K562 (cell line): ENCODE results near the gene ORC5. TPM values are rescaled to one million over a fixed set of nuclear protein-coding genes. Genes with fewer than 3 reads are reported as not detected.

Source experiments
- ATAC-seq: fragments of 200-7000 bp; cut with Tn5 transposase; 3 replicates; pipeline ENCODE4 v1.9.1; 2020; ENCODE audit warnings: moderate library complexity
- Bru-seq: library from RNA; stranded (reverse); fragments of 400-500 nt; gene quantifications from one replicate; lab custom pipeline; 2021; lab: Mats Ljungman, UMichigan
- BruChase-seq, 2 experiments: library from RNA; stranded (reverse); fragments of 400-500 nt; gene quantifications; one replicate each; lab custom pipeline; 2021; lab: Mats Ljungman, UMichigan
- BruUV-seq: library from RNA; stranded (reverse); fragments of 400-500 nt; replicated peaks from 2 replicates; lab custom pipeline; 2021; lab: Mats Ljungman, UMichigan
- CTCF ChIA-PET: fragments of 300-600 bp; formaldehyde crosslinking; extraction: SDS; loops from one replicate; lab custom pipeline; 2021; ENCODE audit warnings: low intra/inter-chr PET ratio; lab: Yijun Ruan, JAX
- POLR2A ChIA-PET: fragments of 300-600, 350-650 bp; sonication (Branson Sonifier 250); formaldehyde crosslinking; extraction: SDS; loops from one replicate; lab custom pipeline; 2021; ENCODE audit warnings: antibody characterized with exemption, inconsistent platforms; lab: Yijun Ruan, JAX
- DNase-seq, 4 experiments: peaks; one replicate each; pipeline versions ENCODE4 v3.0.0 to v3.0.0-alpha.2; 2011 to 2018; ENCODE audit warnings: low spot score in 3 of 4, mixed read lengths in 3 of 4; ENCODE audit errors: extremely low read depth in 1 of 4
- FAIRE-seq: peaks from 2 replicates; lab custom pipeline; 2011; peaks lifted over from hg19 to GRCh38; lab: Jason Lieb, UNC
- H2AFZ ChIP-seq: 2 replicates; pipeline ENCODE4 v1.6.0; 2011; ENCODE audit warnings: low read depth, low read length, control low read depth, inconsistent platforms
- H3K27ac ChIP-seq: fragments of 200-600 bp; 3 replicates; pipeline ENCODE4 v1.8.0; 2011; ENCODE audit warnings: low read depth, mild to moderate bottlenecking, control low read depth, inconsistent platforms, low read length, moderate library complexity, mixed read lengths; ENCODE audit errors: extremely low read depth
- H3K27me3 ChIP-seq, 2 experiments: fragments of 300-600 bp in 1 of 2; 2 replicates in 1 of 2; 3 replicates in 1 of 2; pipeline versions ENCODE4 v1.6.0 to v1.8.0; 2011; ENCODE audit warnings: inconsistent platforms in 2 of 2, low read length in 2 of 2, mild to moderate bottlenecking in 1 of 2, mixed read lengths in 1 of 2, moderate library complexity in 1 of 2; ENCODE audit not compliant: control insufficient read depth in 2 of 2, insufficient read depth in 2 of 2
- H3K36me3 ChIP-seq: fragments of 300-600 bp; 3 replicates; pipeline ENCODE4 v1.8.0; 2011; ENCODE audit warnings: mild to moderate bottlenecking, low read length, inconsistent platforms; ENCODE audit not compliant: control insufficient read depth, insufficient read depth
- H3K4me1 ChIP-seq, 2 experiments: fragments of 200-600 bp in 1 of 2; replicated peaks in 1 of 2; 2 replicates in 1 of 2; 3 replicates in 1 of 2; pipeline versions ENCODE4 v1.5.1 to v1.8.0; 2011; ENCODE audit warnings: inconsistent platforms in 2 of 2, low read length in 2 of 2, mild to moderate bottlenecking in 1 of 2, mixed read lengths in 1 of 2, moderate library complexity in 1 of 2; ENCODE audit not compliant: control insufficient read depth in 2 of 2, insufficient read depth in 2 of 2
- H3K4me2 ChIP-seq: 2 replicates; pipeline ENCODE4 v1.6.1; 2011; ENCODE audit warnings: low read length, control low read depth, inconsistent platforms, mixed read lengths; ENCODE audit not compliant: insufficient read depth
- H3K4me3 ChIP-seq: fragments of 200-600 bp; sonication (generic), shearing (Covaris generic); 2 replicates; pipeline ENCODE4 v1.5.1; 2016; ENCODE audit warnings: control low read depth, inconsistent platforms
- H3K79me2 ChIP-seq: fragments of 200-600 bp; 3 replicates; pipeline ENCODE4 v1.8.0; 2011; ENCODE audit warnings: low read length, inconsistent platforms; ENCODE audit not compliant: control insufficient read depth, insufficient read depth
- H3K9ac ChIP-seq, 2 experiments: 2 replicates each; pipeline versions ENCODE4 v1.6.0 to v1.6.1; 2011; ENCODE audit warnings: low read depth in 2 of 2, low read length in 2 of 2, control low read depth in 1 of 2, inconsistent platforms in 1 of 2, mild to moderate bottlenecking in 1 of 2, mixed read lengths in 1 of 2; ENCODE audit not compliant: insufficient read depth in 1 of 2
- H3K9me1 ChIP-seq: one replicate; pipeline ENCODE4 v1.6.0; 2011; ENCODE audit warnings: inconsistent platforms, mild to moderate bottlenecking, low read length, moderate library complexity; ENCODE audit not compliant: control insufficient read depth, insufficient read depth
- H3K9me3 ChIP-seq: replicated peaks from 2 replicates; pipeline ENCODE4 v1.5.1; 2011; ENCODE audit warnings: low read depth, low read length, inconsistent platforms; ENCODE audit not compliant: control insufficient read depth, insufficient read depth
- H4K20me1 ChIP-seq: replicated peaks from 2 replicates; pipeline ENCODE4 v1.6.1; 2011; ENCODE audit warnings: low read length, inconsistent platforms, mixed read lengths; ENCODE audit not compliant: control insufficient read depth, insufficient read depth
- LCOR ChIP-seq: sonication (generic); formaldehyde crosslinking; IDR thresholded peaks from 2 replicates; pipeline ENCODE4 v1.8.0; 2022; ENCODE audit warnings: mild to moderate bottlenecking, missing genetic modification reagents
- MYBL2 ChIP-seq, 2 experiments: fragments of 450-650 bp in 1 of 2; sonication (generic) in 1 of 2; formaldehyde crosslinking in 1 of 2; IDR thresholded peaks; 2 replicates each; pipeline versions ENCODE4 v1.6.1 to v1.8.1; 2017 to 2022; ENCODE audit warnings: borderline replicate concordance in 1 of 2, inconsistent platforms in 1 of 2, low read depth in 1 of 2, mild to moderate bottlenecking in 1 of 2, missing genetic modification reagents in 1 of 2, moderate library complexity in 1 of 2
- PCBP1 ChIP-seq: fragments of 200-400 bp; formaldehyde crosslinking; IDR thresholded peaks from 2 replicates; pipeline ENCODE4 v1.6.1; 2018; ENCODE audit warnings: mild to moderate bottlenecking, low read depth, low read length; ENCODE audit not compliant: poor library complexity, severe bottlenecking
- RFX7 ChIP-seq: fragments of 250-450 bp; sonication (Bioruptor Pico); IDR thresholded peaks from 2 replicates; pipeline ENCODE4 v1.5.1; 2021; ENCODE audit warnings: mild to moderate bottlenecking
- RNF219 ChIP-seq: fragments of 250-450 bp; sonication (Bioruptor Pico); IDR thresholded peaks from 2 replicates; pipeline ENCODE4 v1.5.0; 2022; ENCODE audit warnings: mild to moderate bottlenecking
- TCF7 ChIP-seq: sonication (generic); IDR thresholded peaks from 2 replicates; pipeline ENCODE4 v1.6.1; 2016; ENCODE audit warnings: antibody characterized with exemption, borderline replicate concordance
- ZNF639 ChIP-seq, 2 experiments: fragments of 200-800 bp in 1 of 2; sonication (Bioruptor generic) in 1 of 2; sonication (generic) in 1 of 2; formaldehyde crosslinking in 1 of 2; IDR thresholded peaks in 1 of 2; conservative IDR thresholded peaks in 1 of 2; 2 replicates each; pipeline versions ENCODE4 v1.5.0 to v1.6.1; 2016 to 2020; ENCODE audit warnings: missing compliant biosample characterization in 1 of 2, missing genetic modification characterization in 1 of 2, missing genetic modification reagents in 1 of 2
- ZNF655 ChIP-seq: fragments of 250-450 bp; sonication (Bioruptor Pico); IDR thresholded peaks from 2 replicates; pipeline ENCODE4 v1.5.0; 2021
- WGBS: fragments of 100-300 bp; shearing (Covaris generic); methylation state at CpG from one replicate; pipeline ENCODE4 v1.1.6; 2016; ENCODE audit warnings: low coverage, mixed read lengths; ENCODE audit not compliant: insufficient coverage; ENCODE audit errors: missing lambda C conversion rate; 5-methylcytosine and 5-hydroxymethylcytosine counted together
- in situ Hi-C: fragments of 300-500 bp; cut with MboI; formaldehyde crosslinking; loops from 4 replicates; pipeline ENCODE4 v1.15.0; 2018; ENCODE audit warnings: inconsistent platforms, mixed read lengths
- intact Hi-C: fragments of 100-400 bp; cut with micrococcal nuclease; formaldehyde crosslinking; loops from 2 replicates; pipeline ENCODE4 v1.14.2; 2022
- long read RNA-seq, 3 experiments: library from polyadenylated mRNA in 2 of 3; library from RNA in 1 of 3; unstranded in 2 of 3; stranded (forward) in 1 of 3; transcript quantifications; one replicate each; pipeline ENCODE4 v2.0.0, GENCODE V29; 2019 to 2022
- polyA minus RNA-seq, 3 experiments: library from RNA; depleted of rRNA, polyadenylated mRNA; stranded (reverse); fragments of >200 nt; gene quantifications; 2 replicates each; pipeline ENCODE4 v1.2.3, GENCODE V29; 2011
- polyA plus RNA-seq, 8 experiments: library from polyadenylated mRNA; depleted of rRNA in 4 of 8; stranded (reverse) in 5 of 8; unstranded in 3 of 8; fragments of >200 nt; fragmentation: Nextera tagmentation in 2 of 8; fragmentation: Illumina TruSeq in 1 of 8; extraction: Ambion mirVana in 2 of 8; extraction: Trizol in 1 of 8; gene quantifications; 2 replicates each; pipeline versions ENCODE4 v1.2.1 to v1.2.3, GENCODE V29; 2011 to 2014; ENCODE audit warnings: inconsistent platforms in 1 of 8, missing spikeins in 1 of 8
- total RNA-seq, 7 experiments: library from RNA; depleted of rRNA in 6 of 7; stranded (reverse); fragments of >200 nt in 6 of 7; fragmentation: Illumina TruSeq in 2 of 7; extraction: Trizol in 2 of 7; gene quantifications; 2 replicates each; pipeline versions ENCODE4 v1.2.1 to v1.2.3, GENCODE V29; 2011 to 2021; ENCODE audit warnings: low replicate concordance in 1 of 7

ORC5 gene
- 71.7 and 74.2 TPM in 2 replicates for total RNA-seq (2011; cell fraction: chromatin; rRNA removed; ENCODE audit: low replicate concordance)
- total RNA-seq (2011; cell fraction: nucleolus; rRNA removed), result 22.4 and 23.2 TPM in 2 replicates
- 35.6 and 44.9 TPM in 2 replicates for total RNA-seq (2011; cell fraction: nucleoplasm; rRNA removed)
- total RNA-seq (2014; rRNA removed) (38.2 and 42.0 TPM in 2 replicates), total RNA-seq (2014; rRNA removed; fragmentation: Illumina TruSeq; extraction: Trizol) (54.1 and 62.0 TPM in 2 replicates), total RNA-seq (2015; rRNA removed; fragmentation: Illumina TruSeq; extraction: Trizol) (52.8 and 57.8 TPM in 2 replicates), total RNA-seq (2021) (54.8 and 64.0 TPM in 2 replicates), polyA plus RNA-seq (2011; rRNA removed) (16.6 and 29.8 TPM in 2 replicates), polyA plus RNA-seq (2014; fragmentation: Illumina TruSeq; extraction: Trizol) (65.6 and 72.3 TPM in 2 replicates), polyA plus RNA-seq (2014; fragmentation: Nextera tagmentation; extraction: Ambion mirVana) (100 to 1,000 TPM; 125 to 136 TPM), polyA plus RNA-seq (2014; rRNA removed) (44.7 and 47.1 TPM in 2 replicates), polyA minus RNA-seq (2011; rRNA and poly(A)+ RNA removed) (29.6 and 34.7 TPM in 2 replicates), Bru-seq, nascent RNA (percentile 90 among the genes with signal in this experiment), BruChase-seq, experiment 1, labeled RNA remaining after a 2-hour chase (percentile 89 among the genes with signal in this experiment), BruChase-seq, experiment 2, labeled RNA remaining after a 6-hour chase (percentile 85 among the genes with signal in this experiment)
- 12.1 and 15.0 TPM in 2 replicates for polyA plus RNA-seq (2011; cell fraction: cytosol; rRNA removed)
- polyA plus RNA-seq (2011; cell fraction: nucleus; rRNA removed), result 28.3 and 54.1 TPM in 2 replicates
- polyA plus RNA-seq (2012), result 31.5 and 90.8 TPM in 2 replicates
- 9.6 and 21.2 TPM in 2 replicates for polyA minus RNA-seq (2011; cell fraction: cytosol; rRNA and poly(A)+ RNA removed)
- 33.4 and 39.3 TPM in 2 replicates for polyA minus RNA-seq (2011; cell fraction: nucleus; rRNA and poly(A)+ RNA removed)
- long read RNA-seq, experiment 1, transcript ORC5-207 (7 exons, 1,214 nt), result minor isoform, 12 of 280 reads
- long read RNA-seq, experiment 1, transcript ORC5-201 (14 exons, 1,958 nt), result major isoform, 227 of 280 reads
- long read RNA-seq, experiment 1, partial matches to known transcripts, result 6 of 280 reads
- long read RNA-seq, experiment 1, other reads (novel, unspliced or antisense), result 33 of 280 reads
- long read RNA-seq, experiment 2, transcript ORC5-201 (14 exons, 1,958 nt), result major isoform, 30 of 55 reads
- long read RNA-seq, experiment 2, partial matches to known transcripts, result 12 of 55 reads
- long read RNA-seq, experiment 2, other reads (novel, unspliced or antisense), result 12 of 55 reads
- long read RNA-seq, experiment 3, transcript ORC5-201 (14 exons, 1,958 nt), result major isoform, 62 of 90 reads
- long read RNA-seq, experiment 3, partial matches to known transcripts, result 13 of 90 reads
- long read RNA-seq, experiment 3, other reads (novel, unspliced or antisense), result 11 of 90 reads

GRCh38 chr7:104207731-104208420, at the start of gene ORC5:
TSS of gene ORC5 (minus strand) at chr7:104208013. CDS start at chr7:104207904, 109 bp downstream.
- CTCF ChIA-PET, result interaction anchor here (0.6 to 0.8 kb wide), 2 partner anchors 640 to 735 kb away, joined by 3 read pairs; no protein-coding TSS in a partner anchor
- intact Hi-C loops (no loop called here), in situ Hi-C loops (no loop called here)
- no TSS peak for BruUV-seq
- POLR2A ChIA-PET, result interaction anchor here (0.6 to 1.2 kb wide), 4 partner anchors 16 to 1016 kb away, joined by 3 to 5 read pairs (median 3); no protein-coding TSS in a partner anchor
- ATAC-seq (peak; percentile 99), DNase-seq (peak; percentile 94 to 95 (median 94)), FAIRE-seq (peak; percentile 86)
- peaks cover 6% of the 10 kb centered on the region for H3K9me3 ChIP-seq
- H2AFZ ChIP-seq, result peak within 1 kb of the TSS; percentile 91
- no peaks in the 10 kb centered on the region for H3K9me1 ChIP-seq
- peaks cover 17% of the 10 kb centered on the region for H3K36me3 ChIP-seq
- peak within 1 kb of the TSS; percentile 95 to 96 for H3K9ac ChIP-seq
- no peaks in the 10 kb centered on the region for H4K20me1 ChIP-seq
- peak within 1 kb of the TSS; percentile 86 for H3K27ac ChIP-seq
- peaks cover 5 to 8% of the 10 kb centered on the region in 2 experiments; a peak in 1 of 5 replicates for H3K4me1 ChIP-seq
- 1% methylated on average over 46 of the region's 47 CpGs for WGBS
- peak within 1 kb of the TSS; percentile 97 for H3K4me2 ChIP-seq
- no peaks in the 10 kb centered on the region for H3K27me3 ChIP-seq
- H3K4me3 ChIP-seq, result peak within 1 kb of the TSS; percentile 71
- peaks cover 51% of the 10 kb centered on the region for H3K79me2 ChIP-seq
- TF ChIP-seq TCF7, result no peak
- no peak for TF ChIP-seq MYBL2 (IDR thresholded peaks at IDR 0.05; ENCODE audit: low read depth)
- no peak for TF ChIP-seq MYBL2 (CRISPR knock-in tag; IDR thresholded peaks at IDR 0.05; ENCODE audit: borderline replicate concordance)
- TF ChIP-seq RFX7 (CRISPR knock-in tag), result no peak
- peak; percentile 86 for TF ChIP-seq LCOR (CRISPR knock-in tag)
- TF ChIP-seq PCBP1, result peak; percentile 52
- TF ChIP-seq ZNF655, result 0 out of 2 replicates have a peak, but pooled peaks have one; percentile 22
- TF ChIP-seq RNF219 (CRISPR knock-in tag), result no peak
- peak in 1 of 2 experiments; percentile 78; a peak in 1 of 4 replicates for TF ChIP-seq ZNF639 (CRISPR knock-in tag; conservative IDR thresholded peaks at IDR 0.05 in 1 of 2, IDR thresholded peaks at IDR 0.05 in 1 of 2)
